Measurements from ENCODE around the gene ITLN2.
A peak's percentile ranks its signal among the peaks of the same experiment; 100 is the strongest.
"Not testable (repeated sequence)": the region's sequence is repeated elsewhere in the genome, so short reads cannot be mapped to it uniquely, and the experiment has no call there.

Gene ITLN2

GRCh38 chr1:160952129-160952510 lies 2.5 kb downstream of the ITLN2 start:
- no peak for DNase-seq

GRCh38 chr1:160951443-160952128 lies 3.0 kb downstream of the ITLN2 start:
- DNase-seq, result peak; percentile 74

GRCh38 chr1:160950657-160951056 lies 4.0 kb downstream of the ITLN2 start:
- DNase-seq, result no peak

GRCh38 chr1:160949881-160950280 lies 4.7 kb downstream of the ITLN2 start:
- no peak for DNase-seq

- not testable (repeated sequence) for DNase-seq
Measured at GRCh38 chr1:160949216-160949880, 5.3 kb downstream of the ITLN2 start.

GRCh38 chr1:160947174-160947759 lies 7.3 kb downstream of the ITLN2 start:
- DNase-seq, result not testable (repeated sequence)

- not testable (repeated sequence) for DNase-seq
Measured at GRCh38 chr1:160945881-160946280, 8.7 kb downstream of the ITLN2 start.

- no peak for DNase-seq
Measured at GRCh38 chr1:160945079-160945478, 9.5 kb downstream of the ITLN2 start.

GRCh38 chr1:160942926-160943325 lies 11.7 kb downstream of the ITLN2 start:
- no peak for DNase-seq

- not testable (repeated sequence) for DNase-seq
Measured at GRCh38 chr1:160936666-160937065, 17.9 kb downstream of the ITLN2 start.

GRCh38 chr1:160935527-160936258 lies 18.9 kb downstream of the ITLN2 start:
- DNase-seq, result no peak

GRCh38 chr1:160933305-160933704 lies 21.3 kb downstream of the ITLN2 start:
- DNase-seq, result not testable (repeated sequence)

GRCh38 chr1:160925652-160926244 lies 28.9 kb downstream of the ITLN2 start:
- DNase-seq, result no peak

- no peak for DNase-seq
Measured at GRCh38 chr1:160924791-160925651, 29.6 kb downstream of the ITLN2 start.

GRCh38 chr1:160916666-160917065 lies 37.9 kb downstream of the ITLN2 start:
- no peak for DNase-seq

GRCh38 chr1:160913229-160913628 lies 41.4 kb downstream of the ITLN2 start:
- not testable (repeated sequence) for DNase-seq

GRCh38 chr1:160911925-160912324 lies 42.7 kb downstream of the ITLN2 start:
- no peak for DNase-seq

GRCh38 chr1:160911441-160911840 lies 43.2 kb downstream of the ITLN2 start:
- no peak for DNase-seq

GRCh38 chr1:160910170-160910750 lies 44.3 kb downstream of the ITLN2 start:
- DNase-seq, result no peak

GRCh38 chr1:160907976-160908375 lies 46.6 kb downstream of the ITLN2 start:
- no peak for DNase-seq

- no peak for DNase-seq
Measured at GRCh38 chr1:160905617-160905989, 49.0 kb downstream of the ITLN2 start.

All from CD4-positive, alpha-beta T cell treated with Interleukin-15 for 1 hour (primary cell).